Caki2 (cell line): ENCODE measurements around the gene CELF2. TPM values are rescaled to one million over a fixed set of nuclear protein-coding genes. Genes with fewer than 3 reads are reported as not detected.

ENCODE experiments used
- DNase-seq: peaks from one replicate; pipeline ENCODE4 v3.0.0-alpha.2; 2015; ENCODE audit warnings: low read depth
- in situ Hi-C: cut with HindIII; loops from 2 replicates; pipeline ENCODE4 v1.10.0; 2016; ENCODE audit warnings: low sequenced_read_pairs, low pct_unique_long_range_greater_than_20kb, mixed read lengths
- total RNA-seq: library from RNA; depleted of rRNA; stranded (reverse); fragments of >200 nt; shearing (Covaris generic); gene quantifications from 2 replicates; pipeline ENCODE4 v1.2.3, GENCODE V29; 2014; ENCODE audit warnings: low replicate concordance

Gene CELF2
- total RNA-seq, 1 experiment from 2014 or later, result 0.10 TPM

DNA sequence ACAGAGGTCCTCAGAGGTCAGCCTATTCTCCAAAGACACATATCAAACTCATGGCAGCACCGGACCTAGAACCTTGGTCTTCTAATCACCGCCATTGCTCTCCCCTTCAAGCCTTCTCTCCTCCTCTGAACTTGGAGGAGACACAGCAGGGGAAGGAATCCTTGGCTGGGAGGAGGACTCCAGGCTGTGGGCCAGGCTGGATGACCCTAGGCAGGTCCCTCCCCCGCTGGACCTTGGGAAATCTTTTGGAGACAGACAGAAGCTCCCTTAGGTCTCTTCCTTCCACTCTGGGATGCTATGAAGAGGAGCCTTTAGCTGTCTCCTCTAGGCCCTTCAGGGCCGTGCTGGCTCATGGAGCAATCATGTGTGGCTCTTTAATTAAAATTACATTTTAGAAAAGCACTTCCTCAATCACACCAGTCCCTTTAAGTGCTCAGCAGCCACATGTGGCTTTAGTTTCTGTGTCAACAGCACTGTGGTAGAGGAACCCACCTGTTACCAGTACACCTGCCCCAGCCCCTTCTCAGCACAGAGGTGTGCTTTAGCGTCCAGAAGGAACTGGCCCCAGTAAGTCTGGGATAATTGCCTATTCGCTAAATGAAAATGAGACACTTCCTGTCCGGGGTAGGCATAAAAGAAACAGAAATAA lies 238.2 kb downstream of the CELF2 start:
- in situ Hi-C loops, result no loop called here
- DNase-seq, result no peak

DNA sequence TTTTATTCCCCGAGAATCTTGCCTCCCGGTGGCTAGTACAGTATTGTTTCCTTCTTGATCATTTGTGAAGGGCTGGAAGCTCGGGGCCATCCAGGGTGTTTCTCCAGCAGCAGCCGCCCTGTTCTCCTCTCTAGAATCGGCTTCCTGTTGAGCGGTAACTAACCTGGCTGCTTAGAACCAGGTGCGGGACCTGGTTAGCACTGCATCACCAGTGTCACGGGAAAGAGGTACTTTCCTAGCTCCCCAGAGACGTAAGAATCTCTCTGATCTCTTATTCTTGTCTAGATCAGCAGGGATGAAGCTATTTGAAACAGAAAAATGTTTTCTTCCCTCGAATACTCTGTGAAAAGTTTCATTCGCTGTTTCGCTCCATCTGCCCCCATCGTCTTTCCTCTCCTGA lies 239.2 kb downstream of the CELF2 start:
- DNase-seq, result no peak
- in situ Hi-C loops, result no loop called here

DNA sequence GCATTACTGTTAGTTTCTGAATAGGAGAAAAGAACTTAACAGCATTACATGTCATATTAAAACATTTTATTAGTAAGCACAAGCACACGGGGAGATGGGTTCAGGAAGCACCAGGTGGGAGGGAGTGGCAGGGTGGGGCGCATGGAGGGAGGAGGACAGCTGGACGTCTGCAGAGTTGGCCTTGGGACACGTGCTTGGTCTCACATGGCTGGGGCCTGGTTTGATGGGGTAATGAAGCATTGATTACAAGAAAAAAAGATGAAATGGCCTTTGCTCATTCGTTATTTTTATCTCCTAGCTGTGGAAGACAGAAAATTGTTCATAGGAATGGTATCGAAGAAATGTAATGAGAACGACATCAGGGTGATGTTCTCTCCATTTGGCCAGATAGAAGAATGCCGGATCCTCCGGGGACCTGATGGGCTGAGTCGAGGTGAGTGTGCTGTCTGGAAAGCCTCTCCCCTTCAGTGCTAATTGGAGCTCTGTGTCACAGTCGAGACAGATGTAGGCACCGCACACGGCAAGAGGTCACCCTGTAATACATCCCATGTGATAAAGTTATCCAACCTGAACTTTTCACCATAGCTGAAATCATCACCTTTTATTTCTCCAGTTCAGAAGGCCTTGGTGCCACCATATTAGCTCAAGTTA lies 239.9 kb downstream of the CELF2 start:
- DNase-seq, result no peak
- in situ Hi-C loops, result no loop called here

DNA sequence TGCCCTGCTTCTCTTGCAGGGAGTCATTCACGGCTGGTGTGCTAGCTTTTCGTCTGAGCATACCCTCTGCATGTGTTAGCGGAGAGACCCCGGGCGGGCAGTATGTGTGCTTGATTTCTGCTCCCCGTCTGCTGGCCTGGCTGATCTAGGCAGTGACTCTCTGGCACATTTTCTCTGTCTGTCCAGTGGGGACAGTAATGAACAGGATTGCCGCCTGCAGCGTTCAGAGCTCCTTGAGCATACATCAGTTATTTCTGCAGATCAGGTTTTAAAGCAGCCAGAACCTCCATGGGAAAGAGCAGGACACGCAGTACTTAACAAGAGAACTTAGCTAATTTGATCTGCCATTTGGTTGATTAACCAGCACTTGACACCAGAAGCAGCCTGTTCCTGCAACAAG lies 242.5 kb downstream of the CELF2 start:
- no peak for DNase-seq
- in situ Hi-C loops, result no loop called here

DNA sequence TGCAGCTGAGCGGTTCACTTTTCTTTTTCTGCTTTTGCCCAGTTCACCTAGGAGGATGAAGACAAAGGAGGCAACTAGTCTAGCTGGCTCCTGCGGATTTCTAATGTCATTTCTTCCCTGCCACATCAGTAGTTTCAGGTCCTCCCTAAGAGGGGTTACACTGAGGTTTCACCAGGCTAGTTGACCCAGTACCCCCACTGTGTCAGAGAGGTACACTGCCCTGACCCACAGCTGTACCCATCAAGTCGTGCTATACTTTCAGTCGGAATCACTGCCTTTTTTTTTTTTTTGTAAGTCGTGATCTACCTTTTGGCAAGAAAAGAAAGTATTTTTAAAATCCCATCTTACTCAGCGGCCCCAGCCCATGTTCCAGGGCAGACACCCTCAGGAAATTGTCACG lies 243.5 kb downstream of the CELF2 start:
- no peak for DNase-seq
- in situ Hi-C loops, result no loop called here

DNA sequence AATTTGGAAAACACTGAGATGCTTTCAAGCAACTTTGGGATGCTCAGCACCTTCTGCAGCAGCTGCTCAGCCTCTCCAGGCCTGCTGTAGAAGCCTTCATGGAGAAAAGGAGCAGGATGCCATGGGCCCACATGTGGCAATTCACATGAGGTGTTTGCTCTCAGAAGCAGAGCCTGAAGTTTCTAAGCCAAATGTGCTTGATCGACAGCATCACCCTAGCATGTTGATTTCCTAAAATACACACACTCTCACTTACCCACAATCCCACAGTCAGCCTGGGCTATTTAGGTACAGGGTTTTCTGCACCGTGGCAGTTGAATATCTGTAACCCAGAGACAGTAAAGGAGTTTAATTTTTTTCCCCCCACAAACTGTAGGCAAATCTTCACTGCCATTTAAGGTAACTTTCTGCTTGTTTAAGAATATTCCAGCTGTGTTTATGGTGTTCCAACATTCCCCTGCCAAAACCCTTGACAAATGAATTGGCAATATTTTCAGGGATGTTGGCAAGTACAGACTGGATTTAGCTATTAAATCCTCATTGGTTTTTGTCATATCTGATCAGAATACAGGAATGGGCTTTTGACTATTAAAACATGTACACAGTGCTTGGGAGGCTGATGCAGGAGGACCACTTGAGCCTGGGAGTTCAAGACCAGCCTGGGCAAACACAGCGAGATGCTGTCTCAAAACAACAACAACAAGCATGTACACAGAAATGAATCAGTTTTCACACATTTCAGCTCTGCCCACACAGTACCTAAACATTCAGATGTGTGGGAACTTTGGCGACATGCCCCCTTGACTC lies 244.2 kb downstream of the CELF2 start:
- in situ Hi-C loops, result no loop called here
- no peak for DNase-seq

DNA sequence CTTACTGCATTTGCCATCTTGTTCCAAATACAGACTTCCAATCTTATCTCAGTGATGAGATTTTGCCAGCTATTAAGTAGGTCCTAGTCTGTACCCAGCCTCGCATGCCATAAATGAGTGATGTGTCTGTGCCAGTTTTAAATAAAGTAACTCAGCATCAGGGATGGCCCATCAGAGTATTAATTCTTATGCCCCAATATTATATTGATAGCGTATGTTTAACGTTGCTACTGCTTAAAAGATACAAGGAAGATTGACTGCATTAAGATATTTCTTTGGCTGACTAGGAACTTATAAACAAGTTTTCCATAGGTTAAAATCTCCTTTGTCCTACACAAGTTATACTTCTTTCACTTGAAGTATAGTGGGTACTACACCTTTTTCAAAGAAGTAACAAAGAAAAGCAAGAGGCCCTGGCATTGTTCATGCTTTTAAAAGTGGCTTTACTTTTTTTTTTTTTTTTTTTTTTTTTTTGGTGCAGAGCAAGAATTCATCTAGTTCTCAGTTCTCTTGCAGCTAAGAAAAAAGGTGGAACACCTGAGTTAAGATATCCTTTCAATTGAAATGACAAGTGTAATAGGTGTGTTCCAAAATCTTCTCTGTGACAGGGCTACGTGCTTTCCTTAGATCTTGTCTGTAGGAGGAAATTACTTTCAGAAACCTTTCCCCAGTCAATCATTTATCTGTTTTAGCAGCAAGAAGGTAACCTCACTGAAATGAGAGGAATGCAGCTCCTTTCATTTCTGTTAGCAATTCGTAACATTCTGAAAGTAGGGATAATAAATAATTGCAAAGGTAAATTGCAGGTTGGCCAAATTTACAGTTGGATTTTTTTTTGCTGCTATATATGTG lies 245.0 kb downstream of the CELF2 start:
- DNase-seq, result no peak
- in situ Hi-C loops, result no loop called here

DNA sequence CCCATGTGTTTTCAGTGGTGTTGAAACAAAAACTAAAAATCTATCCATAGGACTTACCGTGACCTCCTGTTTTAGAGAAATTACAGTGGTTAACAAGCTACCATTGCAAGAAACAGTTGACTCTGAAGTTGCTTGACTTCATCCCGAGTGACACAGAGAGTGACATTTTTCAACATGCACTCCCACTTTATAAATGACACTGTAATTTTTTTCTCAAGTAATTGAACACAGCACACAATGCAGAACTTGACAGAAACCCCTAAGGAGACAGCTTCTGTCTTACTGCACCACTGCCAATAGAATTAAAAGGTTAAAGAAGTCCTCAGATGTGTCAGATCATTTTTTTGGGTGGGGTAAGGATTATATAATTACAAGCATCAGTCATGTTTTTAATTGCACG lies 246.1 kb downstream of the CELF2 start:
- no peak for DNase-seq

DNA sequence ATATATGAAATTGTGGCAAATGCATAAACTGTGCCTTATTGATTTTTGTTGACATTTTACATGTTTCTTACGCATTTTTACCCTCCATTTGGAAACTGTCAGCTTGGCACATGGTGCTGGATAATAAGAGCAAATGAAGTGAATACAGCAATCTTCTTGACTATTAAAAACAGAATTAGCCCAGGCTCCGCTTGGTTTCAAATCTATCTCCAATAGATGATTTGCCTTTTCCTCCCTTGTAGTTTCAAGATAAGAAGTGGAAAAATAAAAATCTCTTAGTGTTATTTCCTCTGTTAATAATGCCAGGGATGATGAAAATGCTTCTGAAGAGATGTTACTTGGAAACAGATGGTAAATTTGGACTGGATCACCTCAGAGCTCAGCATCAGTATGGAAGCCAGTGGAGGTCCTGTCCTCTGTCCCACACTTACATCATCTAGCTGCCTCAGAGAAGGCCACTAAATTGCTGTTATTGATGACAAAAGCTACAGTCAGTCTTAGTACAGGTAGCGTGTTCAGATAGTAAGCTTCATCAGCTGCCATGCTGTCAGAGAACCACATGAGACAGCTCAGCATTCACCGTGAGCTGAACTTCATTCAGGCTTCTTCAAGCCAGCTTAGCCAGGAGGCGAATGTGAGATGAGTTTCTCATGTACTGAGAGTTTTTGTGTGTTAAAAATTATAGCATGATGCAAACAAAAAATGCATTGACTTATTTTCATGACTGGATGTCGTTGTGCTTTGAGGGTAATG lies 246.8 kb downstream of the CELF2 start:
- DNase-seq, result no peak
- in situ Hi-C loops, result no loop called here

More for the DNA sequence above, 246.1 kb downstream of the CELF2 start:
- in situ Hi-C loops, result no loop called here

DNA sequence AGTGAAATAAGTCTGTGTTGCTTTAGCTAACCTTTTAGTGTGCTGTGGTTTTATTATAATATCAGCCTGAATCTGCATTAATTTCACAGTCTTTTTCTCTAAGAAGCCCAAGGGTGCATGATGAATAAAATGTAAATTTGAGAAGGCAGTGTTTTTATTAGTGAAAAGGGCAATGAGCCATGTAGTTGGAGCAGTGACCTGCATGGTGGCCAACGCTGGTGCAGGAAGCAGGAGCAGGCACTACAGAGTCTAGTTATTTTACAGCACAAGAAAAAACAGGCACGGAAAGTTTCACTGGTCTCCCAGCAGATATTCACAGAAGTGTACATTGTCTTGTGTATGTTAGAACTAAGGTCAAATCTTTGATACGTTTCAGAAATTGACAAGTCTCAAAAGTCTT lies 247.8 kb downstream of the CELF2 start:
- no peak for DNase-seq
- in situ Hi-C loops, result no loop called here

DNA sequence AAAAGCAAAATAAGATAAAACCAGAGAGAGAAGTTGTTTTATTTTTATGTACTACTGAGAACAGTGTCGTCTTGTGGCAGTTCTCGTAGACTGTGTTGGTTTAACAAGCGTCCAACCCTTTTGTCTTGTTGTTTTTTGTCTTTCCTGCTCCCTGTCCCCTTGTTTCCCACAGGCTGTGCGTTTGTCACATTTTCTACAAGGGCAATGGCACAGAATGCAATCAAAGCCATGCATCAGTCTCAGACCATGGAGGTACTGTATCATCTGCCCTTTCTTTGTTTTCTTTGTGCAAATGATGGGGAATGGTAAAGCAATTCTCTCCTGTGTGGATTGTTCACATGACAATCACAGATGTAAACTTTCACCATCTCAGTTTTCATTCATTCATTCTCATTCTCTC lies 248.8 kb downstream of the CELF2 start:
- DNase-seq, result no peak
- in situ Hi-C loops, result no loop called here

DNA sequence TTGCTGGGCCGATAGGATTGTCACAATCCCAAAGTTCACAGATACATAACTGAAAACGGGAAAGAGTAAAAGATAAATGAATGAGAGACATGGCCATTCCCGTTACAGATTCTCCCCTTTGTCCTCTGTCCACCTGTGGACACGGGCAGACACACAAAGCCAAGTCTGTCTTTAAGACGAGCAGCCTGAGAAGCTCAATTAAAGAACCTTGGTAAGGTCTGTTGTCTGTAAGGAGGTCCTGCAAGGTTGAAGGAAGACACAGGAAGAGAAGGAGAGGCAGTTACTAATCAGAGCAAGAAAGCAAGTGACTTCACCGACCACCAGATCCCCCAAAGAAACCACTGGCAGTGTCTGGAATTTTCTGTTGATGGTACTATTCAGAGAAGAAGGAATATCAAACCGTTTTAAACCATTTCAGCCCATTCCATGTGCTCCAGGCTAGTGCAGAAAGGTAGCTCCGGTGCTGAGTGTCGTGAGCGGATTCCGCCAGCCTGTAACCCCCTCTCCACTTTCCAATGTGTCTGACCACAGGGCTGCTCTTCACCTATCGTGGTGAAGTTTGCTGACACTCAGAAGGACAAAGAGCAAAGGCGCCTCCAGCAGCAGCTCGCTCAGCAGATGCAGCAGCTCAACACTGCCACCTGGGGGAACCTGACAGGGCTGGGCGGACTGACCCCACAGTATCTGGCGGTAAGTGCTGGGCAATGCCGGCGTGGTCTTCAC lies 252.6 kb downstream of the CELF2 start:
- DNase-seq, result peak; percentile 47
- in situ Hi-C loops, result no loop called here

DNA sequence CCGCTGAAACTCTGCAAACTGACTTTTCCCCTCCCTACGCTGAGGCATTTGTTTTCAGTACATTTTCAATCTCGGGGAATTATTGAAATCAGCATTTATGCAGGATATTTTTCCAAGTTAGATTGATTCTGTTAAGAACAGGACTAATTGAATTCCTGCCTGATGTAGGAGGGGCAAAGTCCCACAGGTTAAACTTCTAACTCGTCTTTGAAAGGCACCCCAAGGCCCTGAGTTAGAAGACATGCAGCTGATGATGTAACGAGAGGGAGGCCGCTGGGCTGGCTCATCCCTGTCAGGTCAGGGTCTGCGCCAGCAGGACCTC lies 253.1 kb downstream of the CELF2 start:
- in situ Hi-C loops, result no loop called here
- no peak for DNase-seq

DNA sequence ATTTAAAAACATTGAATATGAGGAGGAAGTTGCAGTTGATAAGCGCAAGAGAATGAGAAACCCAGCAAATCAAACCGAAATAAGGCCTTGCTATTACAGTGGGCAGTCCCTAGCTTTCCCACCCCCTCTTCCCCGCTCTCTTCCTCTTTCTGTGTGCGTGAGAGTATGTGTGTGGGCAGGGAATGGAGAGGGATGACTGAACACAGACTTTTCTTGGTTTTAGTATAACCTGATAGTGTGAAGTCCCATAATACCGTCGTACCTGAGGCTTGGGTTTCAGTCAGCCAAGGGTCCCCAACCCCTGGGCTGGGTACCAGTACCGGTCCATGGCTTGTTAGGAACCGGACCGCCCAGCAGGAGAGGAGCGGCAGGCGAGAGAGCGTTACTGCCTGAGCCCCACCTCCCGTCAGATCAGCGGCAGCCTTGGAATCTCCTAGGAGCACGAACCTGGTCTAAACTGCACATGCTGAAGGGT lies 255.3 kb downstream of the CELF2 start:
- in situ Hi-C loops, result no loop called here
- no peak for DNase-seq

DNA sequence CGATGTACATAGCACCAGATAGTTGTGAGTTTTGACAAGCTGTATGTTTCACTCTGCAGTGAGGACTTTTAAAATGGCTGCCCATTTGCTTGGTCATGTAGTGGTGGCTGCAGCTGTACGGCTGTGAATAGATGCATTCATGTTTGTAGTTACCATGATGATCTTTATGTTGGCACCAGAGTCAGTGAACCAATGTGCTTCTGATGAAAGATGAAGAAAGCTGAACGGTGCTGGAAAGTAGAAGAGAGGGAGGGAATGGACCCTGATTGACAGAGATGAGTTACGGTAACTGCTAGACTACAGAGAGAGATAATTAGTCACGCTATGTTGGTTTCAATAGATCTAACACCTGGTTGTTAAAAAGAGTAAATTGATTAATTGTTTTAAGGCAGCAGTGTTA lies 256.8 kb downstream of the CELF2 start:
- no peak for DNase-seq
- in situ Hi-C loops, result no loop called here

DNA sequence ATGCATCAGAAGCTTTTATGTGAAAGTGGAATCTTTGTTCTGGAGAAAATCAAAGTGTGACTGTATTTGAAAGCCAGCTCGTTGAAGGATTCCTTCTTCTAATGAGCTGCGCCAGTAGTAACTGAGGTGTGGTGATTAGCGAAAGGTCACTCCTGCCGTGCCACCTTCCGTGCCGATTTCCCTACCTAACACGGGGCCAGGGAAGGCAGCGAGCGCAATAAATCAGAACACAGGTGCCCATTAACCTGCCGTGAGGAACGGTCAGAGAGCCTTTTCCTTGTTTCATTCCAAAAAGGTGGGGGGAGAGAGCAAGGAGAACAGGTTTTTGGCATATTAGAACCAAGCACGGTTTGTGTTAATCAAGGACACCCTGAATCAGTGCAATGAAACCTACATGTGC lies 258.0 kb downstream of the CELF2 start:
- in situ Hi-C loops, result no loop called here
- no peak for DNase-seq

DNA sequence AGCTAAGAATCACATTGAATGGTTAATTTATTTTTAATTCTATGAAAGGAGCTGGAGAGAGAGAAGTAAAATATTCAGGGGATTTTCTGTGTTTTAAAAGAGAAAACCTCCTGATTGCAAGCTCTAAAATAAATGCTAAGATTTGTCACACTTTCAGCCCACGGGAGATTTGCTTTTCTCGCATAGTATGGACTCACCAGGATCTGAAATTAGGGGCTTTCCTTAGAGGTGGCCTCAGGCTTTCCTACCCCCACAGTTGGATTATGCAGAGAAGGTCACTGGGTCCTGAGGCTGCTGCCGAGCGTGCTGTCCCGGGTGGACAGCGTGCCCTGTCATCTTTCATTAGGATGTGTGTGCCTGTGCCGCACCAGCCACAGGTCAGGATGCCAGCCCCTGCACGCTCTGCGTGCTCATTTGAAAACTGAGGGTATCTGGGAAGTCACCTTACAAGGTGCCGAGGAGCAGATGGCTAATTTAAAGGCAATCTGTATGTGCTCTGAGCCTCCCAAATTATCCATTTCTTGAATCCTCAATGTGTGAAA lies 258.8 kb downstream of the CELF2 start:
- in situ Hi-C loops, result no loop called here
- no peak for DNase-seq
